SU-DHL-6 (cell line): ENCODE results near the gene RUNX1.

ENCODE experiments used
- H2AFZ ChIP-seq: fragments of 200-600 bp; sonication (generic); 2 replicates; pipeline ENCODE4 v1.6.1; 2014; ENCODE audit warnings: low read depth, mild to moderate bottlenecking, moderate library complexity, mixed read lengths, antibody characterized with exemption, low read length; ENCODE audit not compliant: severe bottlenecking
- H3F3A ChIP-seq: fragments of 200-600 bp; shearing (Covaris generic); 2 replicates; pipeline ENCODE4 v1.6.0; 2016; ENCODE audit warnings: antibody characterized with exemption, mild to moderate bottlenecking; ENCODE audit not compliant: insufficient read depth
- H3K27ac ChIP-seq: fragments of 200-600 bp; sonication (generic); 2 replicates; pipeline ENCODE4 v1.5.1; 2016; ENCODE audit warnings: low read depth, mild to moderate bottlenecking, low read length, moderate library complexity, mixed read lengths
- H3K27me3 ChIP-seq: fragments of 200-600 bp; sonication (generic), shearing (Covaris generic); 2 replicates; pipeline ENCODE4 v1.6.0; 2014; ENCODE audit warnings: mild to moderate bottlenecking, low read length
- H3K36me3 ChIP-seq: fragments of 200-600 bp; sonication (generic); 2 replicates; pipeline ENCODE4 v1.6.1; 2014; ENCODE audit warnings: mild to moderate bottlenecking, low read length, mixed read lengths
- H3K4me2 ChIP-seq: fragments of 300-600, 200-600 bp; shearing (Covaris generic), sonication (generic); 2 replicates; pipeline ENCODE4 v1.6.0; 2014; ENCODE audit warnings: low read length, low read depth, mild to moderate bottlenecking; ENCODE audit not compliant: poor library complexity, severe bottlenecking
- H3K4me3 ChIP-seq: fragments of 200-600 bp; sonication (generic); 2 replicates; pipeline ENCODE4 v1.5.1; 2014; ENCODE audit warnings: antibody characterized with exemption, low read length, mild to moderate bottlenecking, mixed read lengths; ENCODE audit not compliant: insufficient read depth, poor library complexity, severe bottlenecking
- H3K79me2 ChIP-seq: fragments of 200-600 bp; sonication (generic); 2 replicates; pipeline ENCODE4 v1.6.1; 2014; ENCODE audit warnings: mild to moderate bottlenecking, low read length, moderate library complexity; ENCODE audit not compliant: insufficient read depth
- H3K9ac ChIP-seq: fragments of 200-600 bp; sonication (generic); 2 replicates; pipeline ENCODE4 v1.7.0; 2014; ENCODE audit warnings: mild to moderate bottlenecking, low read length
- H3K9me2 ChIP-seq: fragments of 200-600 bp; sonication (generic); replicated peaks from 2 replicates; pipeline ENCODE4 v1.6.1; 2014; ENCODE audit warnings: low read length; ENCODE audit not compliant: insufficient read depth
- H3K9me3 ChIP-seq: fragments of 200-600 bp; sonication (generic); 2 replicates; pipeline ENCODE4 v1.6.1; 2014; ENCODE audit warnings: low read length, mixed read lengths; ENCODE audit not compliant: insufficient read depth
- H4K20me1 ChIP-seq: fragments of 200-600 bp; sonication (generic); 2 replicates; pipeline ENCODE4 v1.6.1; 2014; ENCODE audit warnings: low read depth, mild to moderate bottlenecking, antibody characterized with exemption, low read length, moderate library complexity, mixed read lengths
- EZH2phosphoT487 ChIP-seq: fragments of 200-600 bp; sonication (generic), shearing (Covaris generic); conservative IDR thresholded peaks from 2 replicates; pipeline ENCODE4 v1.6.1; 2018; ENCODE audit warnings: mild to moderate bottlenecking, antibody characterized with exemption, low read length, moderate library complexity, mixed read lengths
- TF ChIP-seq, protein P1 (sequence below): fragments of 200-600 bp; sonication (generic); IDR thresholded peaks from one replicate; pipeline ENCODE4 v1.5.1; 2017; ENCODE audit warnings: antibody characterized with exemption, mild to moderate bottlenecking, low read length, moderate library complexity; ENCODE audit not compliant: insufficient read depth, poor library complexity, severe bottlenecking

Gene RUNX1

DNA sequence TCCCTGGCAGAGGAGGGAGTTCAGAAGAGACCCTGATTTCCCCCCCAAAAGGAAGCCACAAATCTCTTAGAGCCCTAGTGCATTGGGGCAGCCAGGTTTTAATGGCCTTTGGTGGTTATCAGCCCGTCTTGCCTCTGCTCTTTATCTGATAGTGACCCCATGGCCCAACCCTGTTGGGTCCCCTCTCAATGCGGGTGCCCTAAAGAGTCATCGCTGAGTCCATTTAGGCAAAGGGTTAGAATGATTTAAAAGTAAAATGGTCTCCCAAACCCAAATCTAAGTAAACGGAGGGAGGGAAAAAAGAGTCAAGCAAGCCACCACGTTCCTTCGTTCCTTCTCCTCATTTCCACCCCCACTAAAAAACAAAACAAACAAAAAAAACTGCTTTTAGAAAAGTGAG, 164.0 kb downstream of the RUNX1 start:
- no peaks in the 10 kb centered on the region for H4K20me1 ChIP-seq
- peaks cover 56% of the 10 kb centered on the region for H3F3A ChIP-seq
- peak overlapping the region; percentile 42 for H3K9ac ChIP-seq
- H3K36me3 ChIP-seq: peaks cover 5% of the 10 kb centered on the region; the same call in 1 of the 2 replicates
- no peak for TF ChIP-seq EZH2phosphoT487
- TF ChIP-seq, protein P1, sequence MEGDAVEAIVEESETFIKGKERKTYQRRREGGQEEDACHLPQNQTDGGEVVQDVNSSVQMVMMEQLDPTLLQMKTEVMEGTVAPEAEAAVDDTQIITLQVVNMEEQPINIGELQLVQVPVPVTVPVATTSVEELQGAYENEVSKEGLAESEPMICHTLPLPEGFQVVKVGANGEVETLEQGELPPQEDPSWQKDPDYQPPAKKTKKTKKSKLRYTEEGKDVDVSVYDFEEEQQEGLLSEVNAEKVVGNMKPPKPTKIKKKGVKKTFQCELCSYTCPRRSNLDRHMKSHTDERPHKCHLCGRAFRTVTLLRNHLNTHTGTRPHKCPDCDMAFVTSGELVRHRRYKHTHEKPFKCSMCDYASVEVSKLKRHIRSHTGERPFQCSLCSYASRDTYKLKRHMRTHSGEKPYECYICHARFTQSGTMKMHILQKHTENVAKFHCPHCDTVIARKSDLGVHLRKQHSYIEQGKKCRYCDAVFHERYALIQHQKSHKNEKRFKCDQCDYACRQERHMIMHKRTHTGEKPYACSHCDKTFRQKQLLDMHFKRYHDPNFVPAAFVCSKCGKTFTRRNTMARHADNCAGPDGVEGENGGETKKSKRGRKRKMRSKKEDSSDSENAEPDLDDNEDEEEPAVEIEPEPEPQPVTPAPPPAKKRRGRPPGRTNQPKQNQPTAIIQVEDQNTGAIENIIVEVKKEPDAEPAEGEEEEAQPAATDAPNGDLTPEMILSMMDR: no peak
- peaks cover 78% of the 10 kb centered on the region for H3K79me2 ChIP-seq
- no peaks in the 10 kb centered on the region for H3K27me3 ChIP-seq
- no peaks in the 10 kb centered on the region for H3K9me2 ChIP-seq
- H2AFZ ChIP-seq: no peak overlapping the region
- peak overlapping the region; percentile 73 for H3K27ac ChIP-seq
- H3K9me3 ChIP-seq: no peaks in the 10 kb centered on the region
- peak overlapping the region; percentile 40 for H3K4me3 ChIP-seq
- H3K4me2 ChIP-seq: peak overlapping the region; percentile 96

- Histone ChIP-seq H3K9ac (peak overlapping the region; percentile 42), H3F3A (peaks cover 56% of the 10 kb centered on the region), H2AFZ (no peak overlapping the region), H4K20me1 (no peaks in the 10 kb centered on the region), H3K27ac (peak overlapping the region; percentile 73), H3K79me2 (peaks cover 79% of the 10 kb centered on the region), H3K4me2 (peak overlapping the region; percentile 96), H3K9me3 (no peaks in the 10 kb centered on the region), H3K36me3 (peaks cover 12% of the 10 kb centered on the region; the same call in 1 of the 2 replicates), H3K9me2 (no peaks in the 10 kb centered on the region), H3K27me3 (no peaks in the 10 kb centered on the region), H3K4me3 (peak overlapping the region; percentile 40)
- no peak for TF ChIP-seq EZH2phosphoT487
- TF ChIP-seq, protein P1: no peak
Observed at GRCh38 chr21:34884346-34884929, 164.7 kb downstream of the RUNX1 start.

- no peaks in the 10 kb centered on the region for H3K9me2 ChIP-seq
- peak overlapping the region; percentile 96 for H3K4me2 ChIP-seq
- H3K36me3 ChIP-seq: peaks cover 18% of the 10 kb centered on the region; the same call in 1 of the 2 replicates
- TF ChIP-seq, protein P1: no peak
- TF ChIP-seq EZH2phosphoT487: no peak
- H3K27ac ChIP-seq: peak overlapping the region; percentile 73
- peaks cover 79% of the 10 kb centered on the region for H3K79me2 ChIP-seq
- H3F3A ChIP-seq: peaks cover 56% of the 10 kb centered on the region
- no peak overlapping the region for H2AFZ ChIP-seq
- H3K9ac ChIP-seq: peak overlapping the region; percentile 42
- H3K27me3 ChIP-seq: no peaks in the 10 kb centered on the region
- H3K4me3 ChIP-seq: peak overlapping the region; percentile 40
- H4K20me1 ChIP-seq: no peaks in the 10 kb centered on the region
- H3K9me3 ChIP-seq: no peaks in the 10 kb centered on the region
Observed at GRCh38 chr21:34883491-34884271, 165.4 kb downstream of the RUNX1 start.
